Measurements from ENCODE around the gene AKAP17A.

AKAP17A gene

DNA sequence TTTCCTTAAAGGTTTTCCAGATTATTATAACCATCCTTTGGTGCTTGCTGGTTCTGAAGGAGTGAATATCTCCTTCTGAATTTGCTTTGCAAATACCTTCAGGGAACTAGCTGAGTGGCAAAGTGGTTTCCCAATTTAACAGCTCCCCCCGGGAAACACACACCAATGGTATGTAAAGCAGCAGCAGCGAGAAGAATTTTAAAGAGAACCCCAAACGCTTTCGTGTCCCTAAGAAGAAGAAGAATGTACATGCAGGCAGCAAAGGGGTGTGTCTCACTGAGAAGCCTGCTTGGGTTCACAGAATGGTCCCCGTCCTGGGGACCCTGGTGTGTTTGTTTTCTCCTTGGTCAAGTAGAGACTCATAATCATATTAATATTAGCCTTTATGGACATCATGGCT, 4.2 kb upstream of the AKAP17A start:
- H3K27ac ChIP-seq: no peak overlapping the region

DNA sequence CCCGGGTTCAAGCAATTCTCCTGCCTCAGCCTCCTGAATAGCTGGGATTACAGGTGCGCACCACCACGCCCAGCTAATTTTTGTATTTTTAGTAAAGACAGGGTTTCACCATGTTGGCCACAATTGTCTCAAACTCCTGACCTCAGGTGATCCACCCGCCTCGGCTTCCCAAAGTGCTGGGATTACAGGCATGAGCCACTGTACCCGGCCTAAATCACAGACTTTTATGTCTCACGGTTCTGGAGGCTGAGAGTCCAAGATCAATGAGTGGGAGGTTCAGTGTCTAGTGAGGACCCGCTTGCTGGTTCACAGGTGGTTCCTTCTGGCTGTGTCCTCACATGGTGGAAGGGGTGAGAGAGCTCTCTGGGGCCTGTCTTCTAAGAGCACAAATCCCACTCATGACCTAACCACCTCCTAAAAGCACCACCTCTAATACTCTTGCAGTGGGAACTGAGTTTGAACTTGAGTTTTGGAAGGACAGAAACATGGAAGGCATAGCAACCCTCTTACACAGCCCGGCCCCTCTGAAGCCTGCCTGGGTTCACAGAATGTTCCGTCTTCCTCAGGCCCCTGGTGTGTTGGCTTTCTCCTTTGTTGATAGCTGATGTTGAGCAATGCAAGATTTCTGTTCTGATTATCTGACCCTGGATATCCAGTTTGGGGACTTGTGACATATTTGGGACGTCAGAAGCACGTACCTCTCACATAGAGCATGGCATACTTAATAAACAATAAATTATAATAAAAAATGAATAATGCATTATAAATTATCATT, 1.9 kb upstream of the AKAP17A start:
- H3K27ac ChIP-seq: no peak overlapping the region
- no peak for TF ChIP-seq ZFX (IDR thresholded peaks at IDR 0.05; ENCODE audit: borderline replicate concordance)
- TF ChIP-seq, protein P1, sequence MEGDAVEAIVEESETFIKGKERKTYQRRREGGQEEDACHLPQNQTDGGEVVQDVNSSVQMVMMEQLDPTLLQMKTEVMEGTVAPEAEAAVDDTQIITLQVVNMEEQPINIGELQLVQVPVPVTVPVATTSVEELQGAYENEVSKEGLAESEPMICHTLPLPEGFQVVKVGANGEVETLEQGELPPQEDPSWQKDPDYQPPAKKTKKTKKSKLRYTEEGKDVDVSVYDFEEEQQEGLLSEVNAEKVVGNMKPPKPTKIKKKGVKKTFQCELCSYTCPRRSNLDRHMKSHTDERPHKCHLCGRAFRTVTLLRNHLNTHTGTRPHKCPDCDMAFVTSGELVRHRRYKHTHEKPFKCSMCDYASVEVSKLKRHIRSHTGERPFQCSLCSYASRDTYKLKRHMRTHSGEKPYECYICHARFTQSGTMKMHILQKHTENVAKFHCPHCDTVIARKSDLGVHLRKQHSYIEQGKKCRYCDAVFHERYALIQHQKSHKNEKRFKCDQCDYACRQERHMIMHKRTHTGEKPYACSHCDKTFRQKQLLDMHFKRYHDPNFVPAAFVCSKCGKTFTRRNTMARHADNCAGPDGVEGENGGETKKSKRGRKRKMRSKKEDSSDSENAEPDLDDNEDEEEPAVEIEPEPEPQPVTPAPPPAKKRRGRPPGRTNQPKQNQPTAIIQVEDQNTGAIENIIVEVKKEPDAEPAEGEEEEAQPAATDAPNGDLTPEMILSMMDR (IDR thresholded peaks at IDR 0.05): no peak

More for the DNA sequence above, 4.2 kb upstream of the AKAP17A start:
- TF ChIP-seq ZFX (IDR thresholded peaks at IDR 0.05; ENCODE audit: borderline replicate concordance): no peak
- TF ChIP-seq, protein P1 (IDR thresholded peaks at IDR 0.05): no peak

DNA sequence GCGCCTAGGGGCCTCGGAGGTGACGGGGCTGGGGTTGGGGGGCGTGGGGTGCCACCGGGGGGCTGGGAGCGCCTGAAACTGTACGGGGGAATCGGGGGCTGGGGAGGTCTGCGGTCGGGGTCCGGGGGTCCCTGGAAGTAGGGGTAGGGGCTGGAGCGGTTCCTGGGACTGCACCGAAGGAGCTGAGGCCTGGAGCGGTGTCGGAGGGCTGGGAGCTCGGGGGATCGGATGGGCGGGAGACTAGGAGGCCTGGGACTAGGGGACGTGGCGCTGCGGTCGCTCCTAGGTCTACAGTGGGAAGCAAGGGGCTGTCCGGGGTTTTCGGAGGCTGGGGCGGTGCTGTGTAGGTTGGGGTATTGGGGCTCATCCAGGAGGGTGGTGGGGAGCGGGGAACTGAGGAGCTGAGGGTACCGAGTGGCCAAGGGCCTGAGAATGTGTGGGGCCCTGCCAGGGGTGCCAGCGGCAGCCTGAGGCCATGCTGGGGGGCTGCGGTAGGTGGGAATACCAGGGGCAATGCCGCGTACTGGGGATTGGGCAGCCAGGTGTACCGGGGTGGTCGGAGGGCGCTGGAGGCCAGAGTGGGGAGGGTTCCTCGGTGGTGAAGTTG, 562 bp downstream of the AKAP17A start:
- H3K27ac ChIP-seq: peak overlapping the region; percentile 57
- TF ChIP-seq ZFX (IDR thresholded peaks at IDR 0.05; ENCODE audit: borderline replicate concordance): no peak
- TF ChIP-seq, protein P1 (IDR thresholded peaks at IDR 0.05): no peak

DNA sequence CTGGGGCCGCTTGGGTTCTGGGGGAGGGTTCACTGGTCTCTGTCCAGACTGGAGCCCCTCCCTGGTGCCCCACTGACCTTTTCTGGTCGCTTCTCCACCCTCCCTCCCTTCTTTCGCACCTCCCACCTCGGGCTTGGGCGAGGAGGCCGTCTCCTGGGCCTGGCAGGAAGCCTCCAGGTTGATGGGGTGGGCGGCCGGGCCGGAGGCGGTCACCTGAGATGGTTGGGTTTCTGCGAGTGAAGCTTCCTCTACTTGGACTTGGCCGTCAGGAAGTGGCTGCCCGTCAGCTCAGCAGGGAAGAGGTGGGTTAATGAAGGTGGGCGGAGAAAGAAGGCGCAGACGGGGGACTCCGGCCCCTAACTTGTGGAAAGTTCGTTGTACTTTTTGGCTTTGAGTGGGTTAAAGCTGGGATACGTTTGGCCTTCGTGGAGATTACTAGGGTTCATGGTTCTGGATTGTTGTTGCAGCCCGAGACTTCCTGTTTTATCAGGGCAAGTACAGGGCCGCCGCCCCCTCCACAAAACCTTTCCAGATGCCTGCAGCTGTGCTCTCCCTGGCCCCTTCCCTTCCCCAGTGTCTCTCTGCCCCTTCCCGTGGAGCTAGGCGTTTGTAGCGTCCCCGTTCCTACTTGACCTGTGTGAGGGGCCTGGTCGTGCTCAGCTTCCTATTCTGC, 1.2 kb downstream of the AKAP17A start:
- H3K27ac ChIP-seq: peak overlapping the region; percentile 57
- TF ChIP-seq, protein P1 (IDR thresholded peaks at IDR 0.05): no peak
- TF ChIP-seq ZFX (IDR thresholded peaks at IDR 0.05; ENCODE audit: borderline replicate concordance): no peak

DNA sequence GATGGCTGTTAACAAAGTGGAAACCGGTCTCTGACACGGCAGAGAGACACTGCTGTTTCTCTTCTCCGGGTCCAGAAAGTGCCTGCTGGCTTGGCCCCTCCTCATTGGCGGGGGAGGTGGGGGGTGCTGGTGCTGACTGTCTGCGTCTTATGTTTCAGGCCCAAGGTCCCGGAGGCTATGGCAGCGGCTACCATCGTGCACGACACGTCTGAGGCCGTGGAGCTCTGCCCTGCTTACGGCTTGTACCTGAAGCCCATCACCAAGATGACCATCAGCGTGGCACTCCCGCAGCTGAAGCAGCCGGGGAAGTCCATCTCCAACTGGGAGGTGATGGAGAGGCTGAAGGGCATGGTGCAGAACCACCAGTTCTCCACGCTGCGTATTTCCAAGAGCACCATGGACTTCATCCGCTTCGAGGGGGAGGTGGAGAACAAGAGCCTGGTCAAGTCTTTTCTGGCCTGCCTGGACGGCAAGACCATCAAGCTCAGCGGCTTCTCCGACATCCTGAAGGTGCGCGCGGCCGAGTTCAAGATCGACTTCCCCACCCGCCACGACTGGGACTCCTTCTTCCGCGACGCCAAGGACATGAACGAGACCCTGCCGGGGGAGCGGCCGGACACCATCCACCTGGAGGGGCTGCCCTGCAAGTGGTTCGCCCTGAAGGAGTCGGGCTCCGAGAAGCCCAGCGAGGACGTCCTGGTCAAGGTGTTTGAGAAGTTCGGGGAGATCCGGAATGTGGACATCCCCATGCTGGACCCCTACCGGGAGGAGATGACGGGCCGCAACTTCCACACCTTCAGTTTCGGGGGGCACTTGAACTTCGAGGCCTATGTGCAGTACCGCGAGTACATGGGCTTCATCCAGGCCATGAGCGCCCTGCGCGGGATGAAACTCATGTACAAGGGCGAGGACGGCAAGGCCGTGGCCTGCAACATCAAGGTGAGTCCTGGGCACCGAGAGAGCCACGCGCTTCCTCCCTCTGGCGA, 2.2 kb downstream of the AKAP17A start:
- H3K27ac ChIP-seq: peak overlapping the region; percentile 57; the same call in 1 of the 2 replicates
- no peak for TF ChIP-seq ZFX (IDR thresholded peaks at IDR 0.05; ENCODE audit: borderline replicate concordance)
- TF ChIP-seq, protein P1 (IDR thresholded peaks at IDR 0.05): no peak

DNA sequence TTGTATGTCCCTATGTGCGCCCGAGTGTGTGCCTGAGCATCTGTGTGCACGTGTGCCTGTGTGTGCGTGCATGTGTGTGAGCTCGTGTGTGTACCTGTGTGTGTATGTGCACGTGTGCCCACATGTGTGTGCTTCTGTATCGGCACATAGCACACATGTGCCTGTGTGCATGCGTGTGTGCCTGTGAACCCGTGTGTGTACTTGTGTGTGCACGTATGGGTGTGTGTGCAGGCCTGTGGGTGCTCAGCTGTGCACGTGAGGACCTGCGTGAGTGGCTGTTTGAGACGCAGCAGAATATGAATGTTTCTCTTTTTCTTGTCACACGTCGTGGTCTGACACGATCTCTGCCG, 4.3 kb downstream of the AKAP17A start:
- no peak overlapping the region for H3K27ac ChIP-seq
- TF ChIP-seq ZFX (IDR thresholded peaks at IDR 0.05; ENCODE audit: borderline replicate concordance): no peak
- TF ChIP-seq, protein P1 (IDR thresholded peaks at IDR 0.05): no peak

Data from 22Rv1 (cell line).